GM18526 (cell line): Measurements from ENCODE around the gene TRIO.

Experiments used
- POLR2A ChIP-seq: IDR thresholded peaks from 3 replicates; pipeline ENCODE4 v1.6.1; 2011; ENCODE audit not compliant: insufficient read length; ENCODE audit errors: extremely low read depth

TRIO gene

GRCh38 chr5:14365831-14366430, 222.8 kb downstream of the TRIO start:
- TF ChIP-seq POLR2A: no peak

- no peak for TF ChIP-seq POLR2A
Measured at GRCh38 chr5:14366763-14367162, 223.6 kb downstream of the TRIO start.

- TF ChIP-seq POLR2A: no peak
Measured at GRCh38 chr5:14367364-14367763, 224.2 kb downstream of the TRIO start.

- no peak for TF ChIP-seq POLR2A
Measured at GRCh38 chr5:14369780-14370179, 226.6 kb downstream of the TRIO start.

GRCh38 chr5:14370386-14370785, 227.2 kb downstream of the TRIO start:
- no peak for TF ChIP-seq POLR2A

- TF ChIP-seq POLR2A: no peak
Measured at GRCh38 chr5:14373685-14374084, 230.5 kb downstream of the TRIO start.

- no peak for TF ChIP-seq POLR2A
Measured at GRCh38 chr5:14374100-14374499, 231.0 kb downstream of the TRIO start.

GRCh38 chr5:14376789-14377188, 233.6 kb downstream of the TRIO start:
- no peak for TF ChIP-seq POLR2A

- TF ChIP-seq POLR2A: no peak
Measured at GRCh38 chr5:14379739-14380497, 236.8 kb downstream of the TRIO start.

- TF ChIP-seq POLR2A: no peak
Measured at GRCh38 chr5:14380712-14381111, 237.6 kb downstream of the TRIO start.

- no peak for TF ChIP-seq POLR2A
Measured at GRCh38 chr5:14382640-14383039, 239.5 kb downstream of the TRIO start.

- no peak for TF ChIP-seq POLR2A
Measured at GRCh38 chr5:14383923-14384322, 240.8 kb downstream of the TRIO start.

- no peak for TF ChIP-seq POLR2A
Measured at GRCh38 chr5:14385019-14385418, 241.9 kb downstream of the TRIO start.

GRCh38 chr5:14386884-14387624, 243.9 kb downstream of the TRIO start:
- no peak for TF ChIP-seq POLR2A

GRCh38 chr5:14388741-14389140, 245.6 kb downstream of the TRIO start:
- TF ChIP-seq POLR2A: no peak

GRCh38 chr5:14394365-14394764, 251.2 kb downstream of the TRIO start:
- no peak for TF ChIP-seq POLR2A
